Loucy (cell line): Measurements from ENCODE around the gene PDS5B.
A peak's percentile ranks its signal among the peaks of the same experiment; 100 is the strongest.

Source experiments
- H2AFZ ChIP-seq: fragments of 200-600 bp; sonication (generic); 2 replicates; pipeline ENCODE4 v1.6.0; 2016; ENCODE audit warnings: antibody characterized with exemption, mild to moderate bottlenecking, low read length, moderate library complexity
- H3F3A ChIP-seq: fragments of 200-600 bp; 2 replicates; pipeline ENCODE4 v1.6.0; 2016; ENCODE audit warnings: antibody characterized with exemption, low read depth, mild to moderate bottlenecking
- H3K27me3 ChIP-seq: fragments of 200-600 bp; sonication (generic); 2 replicates; pipeline ENCODE4 v1.6.1; 2014; ENCODE audit warnings: low read length, mild to moderate bottlenecking; ENCODE audit not compliant: insufficient read depth, poor library complexity, severe bottlenecking
- H3K36me3 ChIP-seq: fragments of 200-600 bp; sonication (generic); 2 replicates; pipeline ENCODE4 v1.6.1; 2016; ENCODE audit warnings: low read length; ENCODE audit not compliant: insufficient read depth
- H3K4me1 ChIP-seq: fragments of 200-600 bp; sonication (generic); 2 replicates; pipeline ENCODE4 v1.5.1; 2014; ENCODE audit warnings: low read length, mild to moderate bottlenecking; ENCODE audit not compliant: insufficient read depth, poor library complexity, severe bottlenecking
- H3K4me2 ChIP-seq: fragments of 200-600 bp; sonication (generic); 2 replicates; pipeline ENCODE4 v1.6.0; 2014; ENCODE audit warnings: antibody characterized with exemption, low read length, low read depth, mild to moderate bottlenecking; ENCODE audit not compliant: poor library complexity, severe bottlenecking
- H3K4me3 ChIP-seq: fragments of 200-600 bp; sonication (generic); 2 replicates; pipeline ENCODE4 v1.5.1; 2014; ENCODE audit warnings: low read length, mild to moderate bottlenecking, mixed read lengths; ENCODE audit not compliant: poor library complexity, severe bottlenecking
- H3K79me2 ChIP-seq: fragments of 200-600 bp; sonication (generic); 2 replicates; pipeline ENCODE4 v1.6.1; 2014; ENCODE audit warnings: low read length; ENCODE audit not compliant: insufficient read depth
- H3K9ac ChIP-seq: fragments of 200-600 bp; sonication (generic); 2 replicates; pipeline ENCODE4 v1.6.0; 2014; ENCODE audit warnings: mild to moderate bottlenecking, low read depth, low read length, moderate library complexity; ENCODE audit not compliant: poor library complexity, severe bottlenecking
- H3K9me2 ChIP-seq: fragments of 200-600 bp; sonication (generic); replicated peaks from 2 replicates; pipeline ENCODE4 v1.6.1; 2016; ENCODE audit warnings: low read depth, low read length, mixed read lengths
- H3K9me3 ChIP-seq: fragments of 200-600 bp; sonication (generic); 2 replicates; pipeline ENCODE4 v1.6.1; 2014; ENCODE audit warnings: mild to moderate bottlenecking, antibody characterized with exemption, low read length, low read depth; ENCODE audit not compliant: insufficient read depth
- H4K20me1 ChIP-seq: fragments of 200-600 bp; sonication (generic); 2 replicates; pipeline ENCODE4 v1.6.0; 2014; ENCODE audit warnings: antibody characterized with exemption, low read length, mild to moderate bottlenecking; ENCODE audit not compliant: insufficient read depth, poor library complexity, severe bottlenecking
- EZH2phosphoT487 ChIP-seq: fragments of 200-600 bp; IDR thresholded peaks from 2 replicates; pipeline ENCODE4 v1.6.1; 2018; ENCODE audit warnings: antibody characterized with exemption, mild to moderate bottlenecking, moderate library complexity, borderline replicate concordance
- TF ChIP-seq, protein P1 (sequence below): fragments of 200-600 bp; sonication (generic); conservative IDR thresholded peaks from 2 replicates; pipeline ENCODE4 v1.5.1; 2014; ENCODE audit warnings: mild to moderate bottlenecking, antibody characterized with exemption, low read length

The PDS5B gene

DNA sequence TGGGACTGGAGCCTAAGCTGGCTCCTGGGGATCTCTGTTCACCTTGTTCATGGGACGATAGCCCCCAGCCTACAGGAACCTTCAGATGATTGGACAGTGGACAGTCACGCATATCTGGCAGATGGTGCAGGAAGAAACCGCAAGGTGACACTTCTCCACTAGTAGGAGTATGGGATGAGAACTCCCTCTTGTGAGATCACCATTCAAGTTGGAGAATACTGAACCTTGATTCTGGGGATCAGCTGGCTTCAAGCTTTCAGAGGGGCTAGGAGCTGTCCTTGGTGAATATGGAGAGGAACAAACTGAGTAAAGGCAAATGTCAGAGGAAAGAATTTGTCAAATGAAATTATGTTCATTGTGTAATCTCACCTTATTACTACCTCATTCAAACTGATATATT is 204.5 kb downstream of the PDS5B start:
- no peaks in the 10 kb centered on the region for H3K9me2 ChIP-seq
- no peak overlapping the region for H2AFZ ChIP-seq
- no peaks in the 10 kb centered on the region for H3K36me3 ChIP-seq
- H4K20me1 ChIP-seq: no peaks in the 10 kb centered on the region
- no peak overlapping the region for H3K9ac ChIP-seq
- H3K79me2 ChIP-seq: no peaks in the 10 kb centered on the region
- no peaks in the 10 kb centered on the region for H3K9me3 ChIP-seq
- H3K4me2 ChIP-seq: no peak overlapping the region
- H3K4me1 ChIP-seq: peaks cover 10% of the 10 kb centered on the region
- no peak for TF ChIP-seq EZH2phosphoT487
- TF ChIP-seq, protein P1, sequence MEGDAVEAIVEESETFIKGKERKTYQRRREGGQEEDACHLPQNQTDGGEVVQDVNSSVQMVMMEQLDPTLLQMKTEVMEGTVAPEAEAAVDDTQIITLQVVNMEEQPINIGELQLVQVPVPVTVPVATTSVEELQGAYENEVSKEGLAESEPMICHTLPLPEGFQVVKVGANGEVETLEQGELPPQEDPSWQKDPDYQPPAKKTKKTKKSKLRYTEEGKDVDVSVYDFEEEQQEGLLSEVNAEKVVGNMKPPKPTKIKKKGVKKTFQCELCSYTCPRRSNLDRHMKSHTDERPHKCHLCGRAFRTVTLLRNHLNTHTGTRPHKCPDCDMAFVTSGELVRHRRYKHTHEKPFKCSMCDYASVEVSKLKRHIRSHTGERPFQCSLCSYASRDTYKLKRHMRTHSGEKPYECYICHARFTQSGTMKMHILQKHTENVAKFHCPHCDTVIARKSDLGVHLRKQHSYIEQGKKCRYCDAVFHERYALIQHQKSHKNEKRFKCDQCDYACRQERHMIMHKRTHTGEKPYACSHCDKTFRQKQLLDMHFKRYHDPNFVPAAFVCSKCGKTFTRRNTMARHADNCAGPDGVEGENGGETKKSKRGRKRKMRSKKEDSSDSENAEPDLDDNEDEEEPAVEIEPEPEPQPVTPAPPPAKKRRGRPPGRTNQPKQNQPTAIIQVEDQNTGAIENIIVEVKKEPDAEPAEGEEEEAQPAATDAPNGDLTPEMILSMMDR: peak; percentile 33; the same call in 1 of the 2 replicates
- no peaks in the 10 kb centered on the region for H3F3A ChIP-seq
- H3K27me3 ChIP-seq: no peaks in the 10 kb centered on the region
- H3K4me3 ChIP-seq: no peak overlapping the region

DNA sequence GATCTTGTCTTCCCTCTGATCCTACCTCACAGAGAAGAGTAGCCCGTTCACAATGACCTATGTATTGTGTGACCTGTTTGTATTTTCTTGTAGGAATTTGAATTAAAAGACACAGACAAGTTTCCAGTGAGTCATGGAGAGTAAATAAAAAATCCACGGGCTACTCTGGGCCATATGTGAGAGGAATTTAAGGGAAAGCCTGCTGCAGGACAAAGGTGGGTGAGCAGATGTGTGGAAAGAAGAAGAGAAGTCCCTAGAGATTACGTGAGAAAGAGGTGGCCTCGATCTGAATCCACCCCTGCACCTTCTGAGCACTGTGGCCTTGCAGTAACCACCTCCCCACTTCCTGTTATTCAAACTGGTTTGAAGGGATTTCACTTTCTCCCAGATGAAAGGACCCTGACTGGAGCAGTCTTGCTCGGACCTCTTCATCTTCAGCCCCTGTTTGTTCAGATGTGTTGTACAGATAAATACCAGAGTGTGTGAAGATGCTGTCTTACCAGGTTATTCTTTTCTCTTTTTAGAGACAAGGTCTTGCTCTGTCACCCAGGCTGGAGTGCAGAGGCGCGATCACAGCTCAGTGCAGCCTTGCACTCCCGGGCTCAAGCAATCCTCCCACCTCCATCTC is 205.4 kb downstream of the PDS5B start:
- Histone ChIP-seq H3K27me3 (no peaks in the 10 kb centered on the region), H3K4me3 (no peak overlapping the region), H3K9me3 (no peaks in the 10 kb centered on the region), H3K36me3 (no peaks in the 10 kb centered on the region), H3K79me2 (no peaks in the 10 kb centered on the region), H3K4me1 (peaks cover 10% of the 10 kb centered on the region), H2AFZ (no peak overlapping the region), H3K9me2 (no peaks in the 10 kb centered on the region), H3F3A (no peaks in the 10 kb centered on the region), H3K4me2 (peak overlapping the region; percentile 22), H4K20me1 (no peaks in the 10 kb centered on the region), H3K9ac (no peak overlapping the region)
- TF ChIP-seq, protein P1: no peak
- no peak for TF ChIP-seq EZH2phosphoT487

DNA sequence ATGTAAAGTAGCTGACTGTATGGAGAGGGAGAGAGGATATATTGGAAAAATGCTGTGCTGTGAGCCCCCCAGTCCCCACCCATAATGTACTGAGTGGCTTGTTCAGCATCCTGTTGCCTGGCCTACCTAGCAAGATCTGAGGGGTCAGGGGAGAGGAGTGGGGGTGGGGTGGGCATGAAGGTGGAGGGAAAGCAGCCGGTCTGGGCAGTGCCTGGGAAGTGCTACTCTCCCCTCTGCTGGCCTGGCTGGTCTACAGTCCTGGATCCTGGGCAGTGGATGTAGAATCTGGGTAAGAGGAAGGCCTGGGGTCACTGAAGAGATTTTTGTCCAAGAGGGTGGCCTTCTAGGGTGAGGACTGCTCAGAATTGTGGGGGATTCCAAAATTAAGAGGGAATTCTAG is 210.5 kb downstream of the PDS5B start:
- H3K9me2 ChIP-seq: no peaks in the 10 kb centered on the region
- no peaks in the 10 kb centered on the region for H3F3A ChIP-seq
- no peak overlapping the region for H2AFZ ChIP-seq
- H3K36me3 ChIP-seq: no peaks in the 10 kb centered on the region
- H3K4me1 ChIP-seq: peaks cover 2% of the 10 kb centered on the region
- H3K4me3 ChIP-seq: no peak overlapping the region
- TF ChIP-seq EZH2phosphoT487: no peak
- TF ChIP-seq, protein P1: no peak
- no peaks in the 10 kb centered on the region for H3K9me3 ChIP-seq
- no peaks in the 10 kb centered on the region for H3K27me3 ChIP-seq
- no peaks in the 10 kb centered on the region for H3K79me2 ChIP-seq
- H3K4me2 ChIP-seq: no peak overlapping the region
- H3K9ac ChIP-seq: no peak overlapping the region
- H4K20me1 ChIP-seq: no peaks in the 10 kb centered on the region
